SK-N-MC (cell line): Measurements from ENCODE around the gene BCAP31.

Source experiments
- EZH2 ChIP-seq: fragments of 200-600 bp; sonication (generic); IDR thresholded peaks from one replicate; pipeline ENCODE4 v1.6.1; 2017; ENCODE audit warnings: antibody characterized with exemption
- POLR2AphosphoS5 ChIP-seq: IDR thresholded peaks from 2 replicates; pipeline ENCODE4 v1.6.1; 2012; ENCODE audit warnings: mild to moderate bottlenecking, low read depth, low read length, borderline replicate concordance

DNA sequence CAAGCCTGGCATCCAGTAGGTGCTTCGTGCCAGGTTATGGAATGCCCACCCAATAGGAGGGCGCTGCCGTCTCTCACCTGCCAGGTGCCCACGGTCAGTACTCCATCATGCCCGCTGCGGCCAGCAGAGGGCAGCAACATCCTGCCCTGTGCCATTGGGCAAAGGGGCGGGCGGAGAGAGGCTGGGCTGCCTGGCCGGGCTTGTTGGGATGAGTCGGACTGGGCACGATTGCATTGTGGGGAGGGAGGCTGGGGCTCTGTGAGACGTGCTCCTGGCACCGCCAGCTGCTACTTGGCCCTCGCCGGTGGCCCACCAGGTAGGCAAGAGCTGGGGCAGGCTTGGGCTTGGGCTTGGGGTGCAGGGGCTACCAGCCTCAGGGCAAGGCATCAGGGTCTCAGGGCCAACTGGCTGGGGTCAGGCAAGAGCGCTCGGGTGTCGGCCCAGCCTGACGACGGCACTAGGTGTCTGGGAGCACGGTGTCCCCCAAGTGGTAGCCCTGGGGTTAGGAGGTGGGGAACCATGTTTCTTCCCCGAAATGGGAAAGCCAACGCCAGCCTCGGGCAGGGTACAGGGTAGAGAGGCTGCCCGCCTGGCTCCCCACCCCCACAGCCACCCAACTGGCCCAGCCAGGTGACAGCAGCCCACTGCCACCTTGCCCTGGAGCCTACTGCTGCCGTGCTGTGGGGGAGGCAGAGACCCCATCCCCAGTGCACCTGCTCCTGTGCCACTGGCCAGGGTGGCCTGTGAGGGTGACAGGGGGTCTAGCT, 40.0 kb upstream of the BCAP31 start, which contains the start of gene PLXNB3:
- TF ChIP-seq EZH2 (no peak), POLR2AphosphoS5 (no peak)
